Heart left ventricle (tissue), 16 donors: ENCODE measurements around the gene FAM20B. TPM values are rescaled to one million over a fixed set of nuclear protein-coding genes. Genes with fewer than 3 reads are reported as not detected.
A peak's percentile ranks its signal among the peaks of the same experiment; 100 is the strongest.

Experiments
- ATAC-seq, 4 donors: fragments of 200-7000 bp; cut with Tn5 transposase; one replicate each; pipeline ENCODE4 v1.9.1; 2020 to 2022; ENCODE audit warnings: moderate library complexity in 4 of 4, mild to moderate bottlenecking in 3 of 4, moderate number of reproducible peaks in 1 of 4
- DNase-seq, 5 donors: peaks; one replicate each; pipeline ENCODE4 v3.0.0-alpha.2; 2020
- H3K27ac ChIP-seq, 12 donors: fragments of 200-600 bp; sonication (generic) in 4 of 12; one replicate each; pipeline versions ENCODE4 v1.5.0 to v1.8.0; 2016 to 2022; ENCODE audit warnings: mild to moderate bottlenecking in 2 of 12
- H3K27me3 ChIP-seq, 9 donors: fragments of 200-600 bp; sonication (generic) in 2 of 9; one replicate each; pipeline versions ENCODE4 v1.5.1 to v1.8.0; 2016 to 2022; ENCODE audit warnings: mild to moderate bottlenecking in 3 of 9
- H3K36me3 ChIP-seq, 9 donors: fragments of 200-600 bp; sonication (generic) in 2 of 9; one replicate each; pipeline versions ENCODE4 v1.5.0 to v1.8.0; 2018 to 2022; ENCODE audit warnings: mild to moderate bottlenecking in 2 of 9
- H3K4me1 ChIP-seq, 12 donors: fragments of 200-600 bp; sonication (generic) in 4 of 12; one replicate each; pipeline versions ENCODE4 v1.5.0 to v1.8.0; 2016 to 2022; ENCODE audit warnings: mild to moderate bottlenecking in 3 of 12
- H3K4me3 ChIP-seq, 12 donors: fragments of 200-600 bp; sonication (generic) in 4 of 12; one replicate each; pipeline versions ENCODE4 v1.5.0 to v1.8.0; 2017 to 2022; ENCODE audit warnings: mild to moderate bottlenecking in 9 of 12, moderate library complexity in 4 of 12
- H3K9me3 ChIP-seq, 12 donors: fragments of 200-600 bp; sonication (generic) in 4 of 12; one replicate each; pipeline versions ENCODE4 v1.5.0 to v1.8.0; 2016 to 2022; ENCODE audit warnings: mild to moderate bottlenecking in 1 of 12
- POLR2A ChIP-seq, 2 donors: fragments of 450-650 bp; IDR thresholded peaks; one replicate each; pipeline ENCODE4 v1.6.1; 2017; ENCODE audit warnings: antibody characterized with exemption in 2 of 2, mild to moderate bottlenecking in 2 of 2, moderate library complexity in 2 of 2
- WGBS, 4 donors: extraction: QIAGEN DNeasy Blood & Tissue Kit in 2 of 4; methylation state at CpG; one replicate each; pipeline versions ENCODE4 v1.1.5 to v1.1.7; 2013 to 2018; 5-methylcytosine and 5-hydroxymethylcytosine counted together
- intact Hi-C, 10 donors: fragments of 100-400 bp; cut with DNase I; formaldehyde crosslinking; loops; one replicate each; pipeline versions ENCODE4 v1.11.1 to v1.14.2; 2022
- polyA plus RNA-seq, 2 donors: library from polyadenylated mRNA; stranded (reverse); fragments of 200-250 nt; gene quantifications; one replicate each; pipeline ENCODE4 v1.2.3, GENCODE V29; 2013
- total RNA-seq, 9 donors: library from RNA; depleted of rRNA in 2 of 9; stranded (reverse); fragments of >200 nt in 2 of 9; fragmentation: NEBNext Ultra II Directional in 3 of 9; extraction: Animal tissue kit (Norgen Biotek cat#: 25700) in 3 of 9; gene quantifications; one replicate each; pipeline versions ENCODE4 v1.1.0 to v1.2.4, GENCODE V29; 2016 to 2023
- TF ChIP-seq, protein P1 (sequence below), 12 donors: fragments of 200-600 bp; sonication (generic) in 4 of 12; IDR thresholded peaks; one replicate each; pipeline versions ENCODE4 v1.5.0 to v1.8.0; 2018 to 2022; ENCODE audit warnings: antibody characterized with exemption in 12 of 12, mild to moderate bottlenecking in 5 of 12
- donor health status: ischemic (EF 13 %, LVEDD 7.1; RV severe dilation, severe dysfunction).
- donor health status: healthy with polysubstance abuse.
- donor health status: DM: no; HTN: yes; CAD: no.
- donor health status: DM: no; HTN: no; CAD: no.
- donor health status: ischemic (EF 25% LVEDD 6.9; RV normal size, moderate dysfunction).
- donor health status: ischemic (EF 25% LVEDD 5.7; RV mildly dilated, moderate dysfunction).
- donor health status: healthy.
- donor health status: DM: yes; HTN: yes; CAD: no.
- donor health status: ischemic (EF 35%, LVEDD 5.7; RV mildly dilated, moderate dysfunction).
- donor health status: nonischemic (EF 11% LVEDD 7.7; RV severe dilation, severe dysfunction).
- donor health status: DM: yes; HTN: yes; CAD: no.
- donor health status: PGD.
- donor health status: ischemic (EF 29% LVEDD 5.4; RV normal size, mild dysfunction).
- donor health status: nonischemic (EF 23%, LVEDD 6.1; RV moderate dilation, normal function).

The FAM20B gene
- total and polyA plus RNA-seq, 11 donors, result 13.8 to 70.1 (median 52.6) TPM

DNA sequence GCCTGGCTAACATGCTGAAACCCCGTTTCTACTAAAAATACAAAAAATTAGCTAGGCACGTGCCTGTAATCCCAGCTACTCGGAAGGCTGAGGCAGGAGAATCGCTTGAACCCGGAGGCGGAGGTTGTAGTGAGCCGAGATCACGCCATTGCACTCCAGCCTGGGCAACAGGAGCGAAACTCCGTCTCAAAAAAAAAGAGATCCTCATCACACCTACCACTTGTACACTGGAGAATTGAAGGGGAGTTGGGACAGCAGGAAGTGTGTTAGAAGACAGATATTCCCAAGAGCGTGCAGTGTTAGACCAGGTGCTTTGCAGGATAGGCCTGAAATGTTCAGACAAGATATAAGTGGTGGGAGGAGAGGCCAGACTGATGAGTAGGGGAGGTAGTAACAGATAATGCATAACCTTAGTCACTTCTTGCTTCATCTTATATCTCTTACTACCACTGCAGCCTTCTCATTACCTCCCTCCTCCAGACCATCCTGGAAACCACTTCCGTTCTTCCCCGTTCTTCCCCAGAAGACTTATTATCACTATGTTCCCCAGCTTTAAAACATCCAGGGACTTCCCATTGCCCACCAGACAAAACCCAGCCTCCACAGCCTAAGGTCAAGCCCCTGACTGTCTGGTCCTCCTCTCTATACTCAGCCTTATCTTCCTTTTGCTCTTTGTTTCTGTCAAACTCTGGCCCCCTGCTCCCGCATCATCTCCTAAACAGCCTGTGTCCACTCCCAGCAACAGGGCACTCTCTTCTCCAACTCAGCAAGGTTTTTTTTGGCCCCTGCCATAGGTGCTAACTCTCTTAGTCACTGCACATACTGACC lies 21.3 kb downstream of the FAM20B start:
- intact Hi-C loops, result no loop called here
- TF ChIP-seq, protein P1, sequence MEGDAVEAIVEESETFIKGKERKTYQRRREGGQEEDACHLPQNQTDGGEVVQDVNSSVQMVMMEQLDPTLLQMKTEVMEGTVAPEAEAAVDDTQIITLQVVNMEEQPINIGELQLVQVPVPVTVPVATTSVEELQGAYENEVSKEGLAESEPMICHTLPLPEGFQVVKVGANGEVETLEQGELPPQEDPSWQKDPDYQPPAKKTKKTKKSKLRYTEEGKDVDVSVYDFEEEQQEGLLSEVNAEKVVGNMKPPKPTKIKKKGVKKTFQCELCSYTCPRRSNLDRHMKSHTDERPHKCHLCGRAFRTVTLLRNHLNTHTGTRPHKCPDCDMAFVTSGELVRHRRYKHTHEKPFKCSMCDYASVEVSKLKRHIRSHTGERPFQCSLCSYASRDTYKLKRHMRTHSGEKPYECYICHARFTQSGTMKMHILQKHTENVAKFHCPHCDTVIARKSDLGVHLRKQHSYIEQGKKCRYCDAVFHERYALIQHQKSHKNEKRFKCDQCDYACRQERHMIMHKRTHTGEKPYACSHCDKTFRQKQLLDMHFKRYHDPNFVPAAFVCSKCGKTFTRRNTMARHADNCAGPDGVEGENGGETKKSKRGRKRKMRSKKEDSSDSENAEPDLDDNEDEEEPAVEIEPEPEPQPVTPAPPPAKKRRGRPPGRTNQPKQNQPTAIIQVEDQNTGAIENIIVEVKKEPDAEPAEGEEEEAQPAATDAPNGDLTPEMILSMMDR (IDR thresholded peaks at IDR 0.05), result no peak
- TF ChIP-seq POLR2A (IDR thresholded peaks at IDR 0.05), result no peak

DNA sequence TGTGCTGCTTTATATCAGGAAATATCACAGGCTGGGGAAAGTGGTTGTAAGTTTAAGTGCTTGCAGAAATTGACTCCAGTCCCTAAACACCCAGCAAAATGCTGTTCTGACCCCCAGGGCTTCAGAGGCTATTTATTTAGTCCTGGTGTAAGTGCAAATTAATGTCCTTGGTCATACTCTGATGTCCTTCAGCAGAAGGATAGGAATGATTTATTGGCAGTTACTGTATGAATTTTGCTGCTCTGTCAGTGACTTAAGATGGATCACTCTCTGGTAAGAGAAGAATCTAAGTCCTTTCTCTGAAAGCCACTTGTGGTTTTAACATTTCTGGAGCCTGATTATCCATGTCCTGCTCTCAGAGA lies 21.9 kb downstream of the FAM20B start:
- H3K4me3 ChIP-seq, result no peak overlapping the region
- peaks cover 0 to 17% (median 0%) of the 10 kb centered on the region in 12 donors for H3K4me1 ChIP-seq
- DNase-seq (no peak), ATAC-seq (no peak)
- intact Hi-C loops, result no loop called here
- TF ChIP-seq, protein P1 (IDR thresholded peaks at IDR 0.05), result no peak
- TF ChIP-seq POLR2A (IDR thresholded peaks at IDR 0.05), result no peak
- no peaks in the 10 kb centered on the region for H3K9me3 ChIP-seq
- H3K27ac ChIP-seq, result peak overlapping the region in 1 of 12 donors; percentile 4
- H3K27me3 ChIP-seq, result no peaks in the 10 kb centered on the region
- H3K36me3 ChIP-seq, result peaks cover 0 to 24% (median 0%) of the 10 kb centered on the region in 9 donors

More for the DNA sequence above, 21.3 kb downstream of the FAM20B start:
- peak overlapping the region in 1 of 12 donors; percentile 4 for H3K27ac ChIP-seq
- no peak for DNase-seq
- H3K9me3 ChIP-seq, result no peaks in the 10 kb centered on the region
- peaks cover 0 to 17% (median 0%) of the 10 kb centered on the region in 12 donors for H3K4me1 ChIP-seq
- no peaks in the 10 kb centered on the region for H3K27me3 ChIP-seq
- H3K36me3 ChIP-seq, result peaks cover 0 to 24% (median 0%) of the 10 kb centered on the region in 9 donors
- H3K4me3 ChIP-seq, result no peak overlapping the region
- 88 to 91% (median 90%) methylated on average over 14 of the region's 14 CpGs for WGBS, 4 donors
- ATAC-seq, result peak; percentile 30 to 76 (median 64)

DNA sequence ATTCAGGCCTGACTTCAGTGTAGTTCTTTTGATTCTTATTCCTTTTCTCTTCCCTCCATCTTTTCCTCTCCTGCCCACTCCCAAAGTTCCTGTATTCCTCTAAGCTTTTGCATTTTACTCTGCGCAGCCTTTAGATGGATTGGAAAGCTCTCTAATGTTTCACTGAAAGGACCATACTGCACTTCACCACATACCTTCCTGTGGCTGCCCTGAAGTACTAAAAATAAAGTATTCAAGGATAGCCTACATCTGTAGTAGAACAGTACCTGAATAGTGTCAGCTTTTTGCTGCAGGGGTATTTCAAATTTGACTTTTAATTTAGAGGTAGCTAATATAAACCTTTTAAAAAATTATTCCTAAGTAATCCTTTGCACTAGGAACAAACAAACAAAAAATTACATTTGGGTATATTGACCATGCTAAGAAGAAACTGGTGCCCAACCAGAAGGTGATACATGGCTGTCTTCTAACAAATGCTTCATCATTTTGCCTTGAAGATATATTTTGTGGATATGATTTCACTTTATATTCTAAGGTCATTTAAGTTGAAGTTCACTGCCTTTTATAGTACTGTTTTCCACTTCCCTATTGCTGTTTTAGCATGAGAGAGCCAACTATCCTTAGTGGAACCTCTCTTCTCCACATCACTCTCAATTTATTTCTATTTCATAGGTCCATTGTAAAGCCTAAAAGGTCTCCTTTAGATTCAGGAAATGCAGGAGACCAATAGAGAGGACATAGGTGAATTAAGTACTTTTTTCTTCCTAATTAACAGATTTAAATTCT lies 22.8 kb downstream of the FAM20B start:
- 71 to 89% (median 83%) methylated on average over 1 of the region's 1 CpG for WGBS, 4 donors
- DNase-seq, result no peak
- Histone ChIP-seq H3K4me1 (peaks cover 0 to 17% (median 0%) of the 10 kb centered on the region in 12 donors), H3K27ac (peak overlapping the region in 1 of 12 donors; percentile 4), H3K9me3 (no peaks in the 10 kb centered on the region), H3K27me3 (no peaks in the 10 kb centered on the region), H3K36me3 (peaks cover 0 to 26% (median 0%) of the 10 kb centered on the region in 9 donors), H3K4me3 (no peak overlapping the region)
- no peak for TF ChIP-seq POLR2A (IDR thresholded peaks at IDR 0.05)
- TF ChIP-seq, protein P1 (IDR thresholded peaks at IDR 0.05), result no peak
- intact Hi-C loops, result no loop called here
- peak in 1 of 4 donors; percentile 28 for ATAC-seq

DNA sequence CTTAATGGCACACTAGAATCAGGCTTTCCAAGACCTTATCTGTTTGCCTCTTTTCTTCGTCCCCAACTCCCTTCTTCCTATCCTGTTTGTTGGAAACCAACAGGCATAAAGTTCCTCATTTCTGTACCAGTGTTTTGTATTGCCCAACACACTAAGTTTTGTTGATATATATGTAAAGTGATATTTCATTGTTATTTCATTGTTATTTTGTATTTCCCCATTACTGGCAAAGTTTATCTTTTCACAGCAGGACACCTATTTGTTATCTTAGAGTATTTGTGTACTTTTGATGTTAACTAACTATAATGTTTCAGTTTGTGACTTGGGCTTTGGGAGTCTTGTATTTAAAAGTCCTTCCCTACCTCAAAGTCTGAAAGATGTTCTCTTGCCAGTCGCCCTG lies 27.1 kb downstream of the FAM20B start:
- ATAC-seq (no peak), DNase-seq (no peak)
- peaks cover 0 to 9% (median 0%) of the 10 kb centered on the region in 12 donors for H3K4me1 ChIP-seq
- no peak overlapping the region for H3K27ac ChIP-seq
- TF ChIP-seq, protein P1 (IDR thresholded peaks at IDR 0.05), result no peak
- TF ChIP-seq POLR2A (IDR thresholded peaks at IDR 0.05), result no peak
- no peak overlapping the region for H3K4me3 ChIP-seq
- H3K9me3 ChIP-seq, result peaks cover 0 to 5% (median 0%) of the 10 kb centered on the region in 12 donors
- WGBS, 4 donors, result 77 to 88% (median 85%) methylated on average over 2 of the region's 2 CpGs
- peaks cover 0 to 45% (median 22%) of the 10 kb centered on the region in 9 donors for H3K36me3 ChIP-seq
- no peaks in the 10 kb centered on the region for H3K27me3 ChIP-seq
- intact Hi-C loops, result no loop called here
